Measurements from ENCODE around the gene TRABD. TPM values are rescaled to one million over a fixed set of nuclear protein-coding genes. Genes with fewer than 3 reads are reported as not detected.

The TRABD gene
- total RNA-seq, 1 experiment from 2014 or later: 33.5 TPM

DNA sequence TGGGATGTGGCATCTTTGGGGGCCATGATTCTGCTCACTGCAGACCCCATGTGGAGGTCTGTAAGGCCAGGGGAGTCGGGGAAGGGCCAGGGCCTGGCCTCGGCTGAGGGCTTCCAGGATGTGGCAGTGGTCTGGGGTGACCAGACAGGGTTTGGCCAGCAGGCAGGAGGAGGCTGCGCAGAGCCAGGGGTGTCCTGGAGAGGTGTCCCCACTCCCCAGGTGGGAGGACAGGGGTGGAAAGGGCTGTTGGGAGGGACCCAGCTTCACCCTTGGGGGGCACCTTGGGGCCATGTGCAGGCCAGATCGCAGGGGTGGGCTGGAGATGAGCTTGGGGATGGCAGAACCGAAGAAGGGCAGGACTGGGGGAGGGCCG lies 11.7 kb upstream of the TRABD start:
- H3K27me3 ChIP-seq (replicated peaks; ENCODE audit: control insufficient read depth, insufficient read depth, low read length): no peaks in the 10 kb centered on the region
- DNase-seq: no peak
- H3K9me3 ChIP-seq: no peaks in the 10 kb centered on the region
- Mint-ChIP-seq H3K4me3 (ENCODE audit: unreplicated experiment) (no peak overlapping the region), H3K4me1 (ENCODE audit: low read depth, unreplicated experiment) (no peaks in the 10 kb centered on the region), H3K27me3 (ENCODE audit: insufficient read depth, unreplicated experiment) (peaks cover 3% of the 10 kb centered on the region), H3K9me3 (ENCODE audit: unreplicated experiment) (no peaks in the 10 kb centered on the region), H3K36me3 (ENCODE audit: insufficient read depth, unreplicated experiment) (no peaks in the 10 kb centered on the region), H3K27ac (ENCODE audit: unreplicated experiment) (no peak overlapping the region)
- no TSS peak for BruUV-seq (replicated peaks)
- CTCF ChIA-PET: no interaction called here
- peaks cover 11% of the 10 kb centered on the region; the same call in 1 of the 2 replicates for H3K4me1 ChIP-seq
- intact Hi-C loops (cut with micrococcal nuclease; ENCODE audit: unreplicated experiment): no loop called here
- H3K36me3 ChIP-seq (ENCODE audit: control insufficient read depth, insufficient read depth, low read length): no peaks in the 10 kb centered on the region
- no peak overlapping the region for H3K4me3 ChIP-seq (ENCODE audit: low read depth, low read length)
- TF ChIP-seq, protein P1, sequence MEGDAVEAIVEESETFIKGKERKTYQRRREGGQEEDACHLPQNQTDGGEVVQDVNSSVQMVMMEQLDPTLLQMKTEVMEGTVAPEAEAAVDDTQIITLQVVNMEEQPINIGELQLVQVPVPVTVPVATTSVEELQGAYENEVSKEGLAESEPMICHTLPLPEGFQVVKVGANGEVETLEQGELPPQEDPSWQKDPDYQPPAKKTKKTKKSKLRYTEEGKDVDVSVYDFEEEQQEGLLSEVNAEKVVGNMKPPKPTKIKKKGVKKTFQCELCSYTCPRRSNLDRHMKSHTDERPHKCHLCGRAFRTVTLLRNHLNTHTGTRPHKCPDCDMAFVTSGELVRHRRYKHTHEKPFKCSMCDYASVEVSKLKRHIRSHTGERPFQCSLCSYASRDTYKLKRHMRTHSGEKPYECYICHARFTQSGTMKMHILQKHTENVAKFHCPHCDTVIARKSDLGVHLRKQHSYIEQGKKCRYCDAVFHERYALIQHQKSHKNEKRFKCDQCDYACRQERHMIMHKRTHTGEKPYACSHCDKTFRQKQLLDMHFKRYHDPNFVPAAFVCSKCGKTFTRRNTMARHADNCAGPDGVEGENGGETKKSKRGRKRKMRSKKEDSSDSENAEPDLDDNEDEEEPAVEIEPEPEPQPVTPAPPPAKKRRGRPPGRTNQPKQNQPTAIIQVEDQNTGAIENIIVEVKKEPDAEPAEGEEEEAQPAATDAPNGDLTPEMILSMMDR (IDR thresholded peaks at IDR 0.05; ENCODE audit: insufficient read depth in 1 of 2, low read depth in 1 of 2, low read length in 1 of 2, severe bottlenecking in 1 of 2, unreplicated experiment in 1 of 2): no peak
- POLR2A ChIA-PET: no interaction called here

DNA sequence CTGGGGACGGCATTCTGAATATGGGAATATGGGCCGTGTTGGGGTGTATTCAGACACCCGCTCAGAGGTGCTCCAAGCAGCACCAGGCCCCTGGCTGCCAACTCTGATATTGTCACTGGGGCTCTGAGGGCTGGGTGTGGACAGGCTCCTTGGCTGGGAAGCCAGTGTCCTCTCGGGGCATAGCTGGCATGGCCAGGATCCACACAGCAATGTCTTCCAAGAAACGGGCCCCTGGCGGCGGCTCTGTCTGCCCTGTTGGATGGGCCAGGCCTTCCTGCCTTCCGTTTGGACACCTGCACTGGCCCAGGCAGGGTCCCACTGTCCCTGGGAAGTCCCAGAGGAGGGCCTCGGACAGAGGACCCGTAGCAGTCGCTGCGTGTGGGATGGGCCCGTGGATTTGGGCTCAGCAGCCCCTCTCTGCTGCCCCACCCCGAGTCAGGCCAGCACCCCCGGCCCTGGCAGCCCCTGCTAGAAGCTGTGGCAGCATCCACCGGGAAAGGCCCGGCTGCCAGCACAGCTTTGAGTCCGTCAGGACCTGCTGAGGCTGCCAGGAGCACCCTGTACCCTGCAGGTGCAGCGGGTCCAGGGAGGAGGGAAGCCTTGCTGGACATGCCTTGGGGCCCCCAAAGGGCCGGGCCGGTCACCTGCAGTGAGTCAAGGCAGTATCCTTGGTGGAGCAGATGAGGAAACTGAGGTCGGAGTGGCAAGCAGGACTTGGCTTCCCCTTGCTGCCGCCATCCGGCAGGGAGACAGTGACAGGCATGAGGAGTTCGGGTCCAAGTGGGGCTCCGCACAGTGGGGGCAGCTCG lies 11.1 kb upstream of the TRABD start:
- Histone ChIP-seq H3K9me3 (no peaks in the 10 kb centered on the region), H3K36me3 (ENCODE audit: control insufficient read depth, insufficient read depth, low read length) (no peaks in the 10 kb centered on the region), H3K4me3 (ENCODE audit: low read depth, low read length) (no peak overlapping the region), H3K27me3 (replicated peaks; ENCODE audit: control insufficient read depth, insufficient read depth, low read length) (no peaks in the 10 kb centered on the region), H3K4me1 (peaks cover 13% of the 10 kb centered on the region; the same call in 1 of the 2 replicates)
- Mint-ChIP-seq H3K9me3 (ENCODE audit: unreplicated experiment) (no peaks in the 10 kb centered on the region), H3K27ac (ENCODE audit: unreplicated experiment) (no peak overlapping the region), H3K27me3 (ENCODE audit: insufficient read depth, unreplicated experiment) (peaks cover 3% of the 10 kb centered on the region), H3K4me1 (ENCODE audit: low read depth, unreplicated experiment) (peaks cover 2% of the 10 kb centered on the region), H3K36me3 (ENCODE audit: insufficient read depth, unreplicated experiment) (no peaks in the 10 kb centered on the region), H3K4me3 (ENCODE audit: unreplicated experiment) (no peak overlapping the region)
- ChIA-PET POLR2A (no interaction called here), CTCF (no interaction called here)
- no TSS peak for BruUV-seq (replicated peaks)
- TF ChIP-seq, protein P1 (IDR thresholded peaks at IDR 0.05; ENCODE audit: insufficient read depth in 1 of 2, low read depth in 1 of 2, low read length in 1 of 2, severe bottlenecking in 1 of 2, unreplicated experiment in 1 of 2): no peak
- DNase-seq: no peak
- intact Hi-C loops (cut with micrococcal nuclease; ENCODE audit: unreplicated experiment): no loop called here

DNA sequence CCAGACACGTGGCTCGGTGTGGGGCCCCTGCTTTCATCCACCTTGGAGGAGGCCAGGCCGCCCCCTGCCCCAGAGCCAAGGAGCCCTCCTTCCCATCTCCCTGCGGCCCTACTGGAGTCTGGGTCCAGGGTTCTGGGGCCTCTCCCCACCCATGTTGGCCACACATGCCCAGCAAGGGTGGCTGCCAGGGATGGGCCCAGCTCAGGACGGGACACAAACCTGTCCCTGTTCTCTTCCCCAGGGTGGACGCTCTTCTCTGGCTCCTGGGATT lies 10.6 kb upstream of the TRABD start:
- no TSS peak for BruUV-seq (replicated peaks)
- Histone ChIP-seq H3K4me1 (peaks cover 17% of the 10 kb centered on the region; the same call in 1 of the 2 replicates), H3K9me3 (no peaks in the 10 kb centered on the region), H3K27me3 (replicated peaks; ENCODE audit: control insufficient read depth, insufficient read depth, low read length) (no peaks in the 10 kb centered on the region), H3K4me3 (ENCODE audit: low read depth, low read length) (no peak overlapping the region), H3K36me3 (ENCODE audit: control insufficient read depth, insufficient read depth, low read length) (no peaks in the 10 kb centered on the region)
- intact Hi-C loops (cut with micrococcal nuclease; ENCODE audit: unreplicated experiment): no loop called here
- CTCF ChIA-PET: no interaction called here
- H3K27me3 Mint-ChIP-seq (ENCODE audit: insufficient read depth, unreplicated experiment): peaks cover 3% of the 10 kb centered on the region
- H3K4me3 Mint-ChIP-seq (ENCODE audit: unreplicated experiment): no peak overlapping the region
- no peak overlapping the region for H3K27ac Mint-ChIP-seq (ENCODE audit: unreplicated experiment)
- DNase-seq: no peak
- peaks cover 7% of the 10 kb centered on the region for H3K4me1 Mint-ChIP-seq (ENCODE audit: low read depth, unreplicated experiment)
- H3K36me3 Mint-ChIP-seq (ENCODE audit: insufficient read depth, unreplicated experiment): no peaks in the 10 kb centered on the region
- POLR2A ChIA-PET: no interaction called here
- TF ChIP-seq, protein P1 (IDR thresholded peaks at IDR 0.05; ENCODE audit: insufficient read depth in 1 of 2, low read depth in 1 of 2, low read length in 1 of 2, severe bottlenecking in 1 of 2, unreplicated experiment in 1 of 2): no peak
- no peaks in the 10 kb centered on the region for H3K9me3 Mint-ChIP-seq (ENCODE audit: unreplicated experiment)
